ENCODE data around the gene MCCD1.

Gene MCCD1

GRCh38 chr6:31578184-31579118, 49.7 kb downstream of the MCCD1 start:
- H3K4me2 ChIP-seq (ENCODE audit: low read length) = peak overlapping the region; percentile 100
- H3K79me2 ChIP-seq (ENCODE audit: low read length) = peaks cover 96% of the 10 kb centered on the region
- peak overlapping the region; percentile 100 for H3K27ac ChIP-seq (ENCODE audit: low read length)
- no peaks in the 10 kb centered on the region for H3K27me3 ChIP-seq (ENCODE audit: low read depth, low read length)
- peak overlapping the region; percentile 92 for H3K9ac ChIP-seq (ENCODE audit: low read length)
- H4K20me1 ChIP-seq (ENCODE audit: insufficient read depth, low read length) = peaks cover 26% of the 10 kb centered on the region
- peak overlapping the region; percentile 98 for H3K4me3 ChIP-seq (ENCODE audit: low read length)
- TF ChIP-seq EZH2phosphoT487 (IDR thresholded peaks at IDR 0.05; ENCODE audit: low read depth) (no peak), CTCF (IDR thresholded peaks at IDR 0.05; ENCODE audit: low read depth, low read length) (no peak)
- peaks cover 50% of the 10 kb centered on the region for H3K4me1 ChIP-seq (ENCODE audit: low read length)
- peaks cover 50% of the 10 kb centered on the region for H3K36me3 ChIP-seq (replicated peaks; ENCODE audit: low read depth, low read length)
- H3K9me3 ChIP-seq (ENCODE audit: insufficient read depth, low read length) = no peaks in the 10 kb centered on the region
- H2AFZ ChIP-seq (ENCODE audit: low read depth, low read length) = no peak overlapping the region

- peaks cover 44% of the 10 kb centered on the region for H3K4me1 ChIP-seq (ENCODE audit: low read length)
- TF ChIP-seq EZH2phosphoT487 (IDR thresholded peaks at IDR 0.05; ENCODE audit: low read depth) (no peak), CTCF (IDR thresholded peaks at IDR 0.05; ENCODE audit: low read depth, low read length) (no peak)
- peak overlapping the region; percentile 100 for H3K4me2 ChIP-seq (ENCODE audit: low read length)
- no peaks in the 10 kb centered on the region for H3K9me3 ChIP-seq (ENCODE audit: insufficient read depth, low read length)
- no peaks in the 10 kb centered on the region for H3K27me3 ChIP-seq (ENCODE audit: low read depth, low read length)
- H3K36me3 ChIP-seq (replicated peaks; ENCODE audit: low read depth, low read length) = peaks cover 46% of the 10 kb centered on the region
- H3K9ac ChIP-seq (ENCODE audit: low read length) = peak overlapping the region; percentile 94; the same call in 1 of the 2 replicates
- H3K27ac ChIP-seq (ENCODE audit: low read length) = peak overlapping the region; percentile 100
- H2AFZ ChIP-seq (ENCODE audit: low read depth, low read length) = no peak overlapping the region
- peaks cover 94% of the 10 kb centered on the region for H3K79me2 ChIP-seq (ENCODE audit: low read length)
- H3K4me3 ChIP-seq (ENCODE audit: low read length) = peak overlapping the region; percentile 98
- H4K20me1 ChIP-seq (ENCODE audit: insufficient read depth, low read length) = peaks cover 26% of the 10 kb centered on the region
Measured at GRCh38 chr6:31579119-31579505, 50.4 kb downstream of the MCCD1 start.
